OCI-LY7 (cell line): Measurements from ENCODE around the gene PATE2.

Source experiments
- EZH2phosphoT487 ChIP-seq: fragments of 200-600 bp; sonication (generic); IDR thresholded peaks from 2 replicates; pipeline ENCODE4 v1.6.1; 2018; ENCODE audit warnings: low read depth, borderline replicate concordance, mild to moderate bottlenecking, mixed run types, antibody characterized with exemption, low read length, moderate library complexity, mixed read lengths
- TF ChIP-seq, protein P1 (sequence below): fragments of 200-600 bp; sonication (generic); conservative IDR thresholded peaks from 2 replicates; pipeline ENCODE4 v1.5.1; 2014; ENCODE audit warnings: mild to moderate bottlenecking, antibody characterized with exemption, low read length, moderate library complexity, mixed read lengths

DNA sequence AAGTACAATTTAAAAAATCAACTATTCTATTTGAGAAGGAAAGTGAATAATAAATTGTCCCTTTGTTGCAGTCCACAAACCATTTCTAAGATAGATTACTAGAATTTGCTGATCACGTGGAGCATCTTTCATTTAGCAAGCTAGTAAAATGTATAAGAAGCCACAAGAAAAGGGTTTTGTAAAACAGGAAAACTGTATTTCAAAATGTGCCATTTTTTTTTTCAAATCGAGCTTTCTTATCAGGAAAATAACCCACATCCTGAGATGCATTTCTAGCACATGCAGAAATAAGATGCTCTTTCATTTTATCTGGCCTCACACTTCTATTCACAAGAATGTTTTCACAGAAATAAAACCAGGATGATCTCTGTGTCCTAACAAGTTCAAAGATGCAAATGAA, 6.0 kb upstream of the PATE2 start:
- TF ChIP-seq, protein P1, sequence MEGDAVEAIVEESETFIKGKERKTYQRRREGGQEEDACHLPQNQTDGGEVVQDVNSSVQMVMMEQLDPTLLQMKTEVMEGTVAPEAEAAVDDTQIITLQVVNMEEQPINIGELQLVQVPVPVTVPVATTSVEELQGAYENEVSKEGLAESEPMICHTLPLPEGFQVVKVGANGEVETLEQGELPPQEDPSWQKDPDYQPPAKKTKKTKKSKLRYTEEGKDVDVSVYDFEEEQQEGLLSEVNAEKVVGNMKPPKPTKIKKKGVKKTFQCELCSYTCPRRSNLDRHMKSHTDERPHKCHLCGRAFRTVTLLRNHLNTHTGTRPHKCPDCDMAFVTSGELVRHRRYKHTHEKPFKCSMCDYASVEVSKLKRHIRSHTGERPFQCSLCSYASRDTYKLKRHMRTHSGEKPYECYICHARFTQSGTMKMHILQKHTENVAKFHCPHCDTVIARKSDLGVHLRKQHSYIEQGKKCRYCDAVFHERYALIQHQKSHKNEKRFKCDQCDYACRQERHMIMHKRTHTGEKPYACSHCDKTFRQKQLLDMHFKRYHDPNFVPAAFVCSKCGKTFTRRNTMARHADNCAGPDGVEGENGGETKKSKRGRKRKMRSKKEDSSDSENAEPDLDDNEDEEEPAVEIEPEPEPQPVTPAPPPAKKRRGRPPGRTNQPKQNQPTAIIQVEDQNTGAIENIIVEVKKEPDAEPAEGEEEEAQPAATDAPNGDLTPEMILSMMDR = no peak
- TF ChIP-seq EZH2phosphoT487 = no peak
